ENCODE results near the gene PSMD6. TPM values are rescaled to one million over a fixed set of nuclear protein-coding genes. Genes with fewer than 3 reads are reported as not detected.
A peak's percentile ranks its signal among the peaks of the same experiment; 100 is the strongest.

Gene PSMD6
- total RNA-seq, 1 donor = 72.8 TPM

GRCh38 chr3:63972196-63972595 lies 51.1 kb downstream of the PSMD6 start:
- H3K4me3 ChIP-seq (ENCODE audit: low read depth, low read length) = no peak overlapping the region
- no peak for TF ChIP-seq CTCF (IDR thresholded peaks at IDR 0.05; ENCODE audit: insufficient read depth, low read length)

DNA sequence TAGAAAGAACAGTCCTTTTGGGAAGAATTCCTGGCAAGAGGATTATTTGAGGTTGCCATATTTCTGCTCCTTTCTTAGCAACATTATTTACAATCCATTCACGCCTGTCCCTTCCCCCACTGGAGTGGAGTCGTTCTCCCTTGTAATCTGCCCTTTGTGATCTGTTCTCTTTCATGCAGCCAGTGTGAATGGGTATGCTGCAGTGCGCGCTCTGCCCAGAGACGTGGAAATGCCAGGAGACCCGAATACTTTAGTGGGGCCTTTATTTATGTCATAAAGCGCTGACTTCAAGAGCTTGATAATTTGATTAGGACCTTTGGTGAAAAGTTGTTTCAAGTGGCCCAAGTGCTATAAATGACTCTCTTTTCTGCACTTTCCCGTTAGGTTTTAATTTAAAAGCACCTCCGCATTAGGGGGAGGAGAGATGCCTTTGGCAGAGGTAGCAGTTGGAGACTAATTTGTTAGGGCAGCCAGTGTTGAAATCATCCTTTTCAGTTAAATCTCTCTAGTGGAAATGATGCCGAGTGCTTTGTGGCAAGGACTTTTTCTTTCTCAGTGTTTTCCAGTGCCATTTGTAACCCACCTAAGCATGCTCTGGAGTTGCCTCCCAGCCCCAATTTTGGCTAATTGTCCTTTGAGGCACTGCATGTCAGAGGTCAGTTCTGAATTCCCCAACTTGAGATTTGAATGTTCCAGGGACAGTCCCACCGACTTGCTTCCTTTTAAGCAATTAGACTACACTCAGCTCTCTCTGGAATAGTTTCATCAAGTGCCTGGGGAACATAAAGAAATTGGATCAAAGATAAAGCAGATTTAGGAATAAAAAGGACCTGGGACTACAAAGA lies 52.4 kb downstream of the PSMD6 start:
- H3K4me3 ChIP-seq (ENCODE audit: low read depth, low read length) = no peak overlapping the region
- peak; percentile 54 for DNase-seq (ENCODE audit: low read depth)

More at GRCh38 chr3:63972196-63972595, 51.1 kb downstream of the PSMD6 start:
- peak; percentile 69 for DNase-seq (ENCODE audit: low read depth)

DNA sequence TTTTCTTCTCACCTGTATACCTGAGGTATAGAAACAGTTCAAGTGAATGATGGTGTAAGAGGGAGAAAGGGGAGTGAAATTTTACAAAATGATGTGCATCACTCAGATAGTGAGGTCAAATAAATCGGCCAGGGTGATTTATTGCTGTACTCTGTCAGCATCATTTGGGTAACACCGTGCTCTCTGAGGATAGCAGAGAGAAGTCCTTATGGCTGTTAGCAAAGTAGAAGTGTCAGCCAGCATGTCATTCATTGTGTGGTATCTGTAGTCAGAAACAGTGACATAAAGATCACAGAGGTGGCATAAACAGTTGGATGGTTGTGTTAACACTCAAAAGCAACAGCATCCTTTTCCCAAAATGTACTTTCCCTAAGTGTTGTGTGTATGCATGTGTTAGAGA lies 53.4 kb downstream of the PSMD6 start:
- H3K4me3 ChIP-seq (ENCODE audit: low read depth, low read length) = no peak overlapping the region
- TF ChIP-seq CTCF (IDR thresholded peaks at IDR 0.05; ENCODE audit: insufficient read depth, low read length) = no peak
- no peak for DNase-seq (ENCODE audit: low read depth)

More for the DNA sequence above, 52.4 kb downstream of the PSMD6 start:
- no peak for TF ChIP-seq CTCF (IDR thresholded peaks at IDR 0.05; ENCODE audit: insufficient read depth, low read length)

DNA sequence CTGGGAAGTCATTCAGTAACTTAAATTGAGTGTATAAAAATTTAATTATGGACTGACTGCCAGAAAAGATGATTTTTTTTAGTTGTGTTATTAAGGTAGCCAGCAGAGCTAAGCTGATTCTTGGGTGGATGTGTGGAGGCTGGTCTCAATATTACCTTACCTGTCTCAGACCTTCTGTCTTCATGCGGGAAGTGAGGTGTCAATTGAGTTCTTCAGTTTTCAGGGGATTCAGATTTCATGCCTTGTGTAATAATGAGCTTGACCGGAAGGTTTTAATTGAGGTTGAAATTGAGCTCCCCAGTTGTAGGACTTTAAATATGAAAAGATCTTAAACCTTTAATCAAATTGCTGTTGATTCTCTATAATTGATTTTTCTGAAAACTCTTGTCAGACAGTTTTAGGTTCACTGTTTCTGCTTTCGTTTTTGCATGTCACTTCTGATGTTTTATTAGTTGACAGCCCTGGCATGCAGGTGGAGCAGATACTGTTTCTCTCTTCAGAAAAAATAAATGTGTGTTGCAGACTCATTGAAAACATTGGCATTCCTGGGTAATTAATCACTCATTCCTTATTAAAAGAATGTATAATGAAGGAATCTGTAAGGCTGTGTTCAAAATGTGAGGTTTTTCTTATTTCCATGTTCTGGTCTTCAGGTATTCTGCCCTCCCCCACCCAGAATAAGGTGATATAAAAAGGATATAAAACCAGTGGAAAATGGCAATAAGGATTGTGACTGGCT lies 54.5 kb downstream of the PSMD6 start:
- peak; percentile 28 for DNase-seq (ENCODE audit: low read depth)
- no peak overlapping the region for H3K4me3 ChIP-seq (ENCODE audit: low read depth, low read length)
- no peak for TF ChIP-seq CTCF (IDR thresholded peaks at IDR 0.05; ENCODE audit: insufficient read depth, low read length)

DNA sequence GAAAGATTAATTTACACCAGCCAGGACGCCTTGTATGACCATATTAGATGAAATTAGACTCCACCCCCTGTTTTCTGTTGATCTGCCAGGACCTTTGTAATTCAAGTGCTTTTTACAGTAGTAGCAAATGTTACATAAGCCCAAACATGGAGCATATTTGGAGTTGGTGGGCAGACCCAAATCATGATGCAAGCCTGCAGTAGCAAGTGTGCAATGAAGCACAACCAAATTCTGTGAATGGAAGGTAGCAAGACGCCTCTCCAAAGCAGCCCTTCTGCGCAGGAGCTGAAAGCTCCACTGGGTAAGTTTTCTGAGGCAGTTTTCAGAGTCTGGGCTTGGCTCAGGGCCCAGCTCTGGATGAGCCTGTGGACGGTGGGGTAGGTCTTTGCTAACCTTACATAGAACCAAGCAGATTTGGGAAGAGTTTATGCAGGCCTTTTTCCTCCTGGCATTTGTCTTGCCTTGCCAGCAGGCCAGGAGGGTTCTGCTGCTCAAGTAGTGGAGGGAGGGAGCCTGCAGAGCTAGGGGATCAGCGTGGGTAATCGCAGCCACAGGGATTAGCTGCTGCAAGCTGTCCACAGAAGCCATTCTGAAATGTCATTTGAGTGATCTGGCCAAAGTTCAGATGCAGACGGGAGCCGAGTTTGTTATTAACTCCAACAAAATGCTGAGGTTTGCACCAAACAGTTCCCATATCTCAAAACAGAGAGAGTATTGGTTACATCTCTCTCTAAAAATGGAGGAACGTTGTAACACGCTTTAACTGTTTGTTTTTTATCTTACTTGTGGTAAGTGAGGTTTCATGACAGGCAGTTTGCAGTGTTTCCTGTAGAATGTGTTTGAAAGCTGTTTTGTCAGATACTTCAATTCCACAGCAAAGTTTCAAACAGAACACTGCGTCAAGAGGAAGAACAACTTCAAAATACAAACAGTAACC lies 55.4 kb downstream of the PSMD6 start:
- no peak for TF ChIP-seq CTCF (IDR thresholded peaks at IDR 0.05; ENCODE audit: insufficient read depth, low read length)
- peak; percentile 69 for DNase-seq (ENCODE audit: low read depth)
- peak overlapping the region; percentile 29 for H3K4me3 ChIP-seq (ENCODE audit: low read depth, low read length)

DNA sequence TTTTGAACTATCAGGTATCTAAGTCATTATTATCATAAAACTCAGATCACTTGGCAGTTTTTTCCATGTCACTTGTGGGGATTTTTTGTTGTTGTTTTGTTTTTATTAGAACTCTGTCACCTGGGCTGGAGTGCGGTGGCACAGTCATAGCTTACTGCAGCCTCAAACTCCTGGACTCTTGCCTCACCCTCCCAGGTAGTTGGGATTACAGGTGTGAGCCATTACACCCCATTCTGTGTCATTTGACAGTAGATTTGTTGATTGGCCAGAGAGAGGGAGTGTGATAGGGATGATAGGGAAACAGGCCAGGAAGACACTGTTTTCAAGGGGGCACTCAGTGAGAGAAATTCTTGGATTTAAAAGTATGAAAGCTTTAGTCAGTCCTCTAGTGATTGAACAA lies 56.4 kb downstream of the PSMD6 start:
- no peak for DNase-seq (ENCODE audit: low read depth)
- H3K4me3 ChIP-seq (ENCODE audit: low read depth, low read length) = no peak overlapping the region
- no peak for TF ChIP-seq CTCF (IDR thresholded peaks at IDR 0.05; ENCODE audit: insufficient read depth, low read length)

Data from fibroblast of the aortic adventitia (primary cell).